Germinal center (tissue), 1 donor: ENCODE data around the gene STX3.
"Not testable (repeated sequence)": the region's sequence is repeated elsewhere in the genome, so short reads cannot be mapped to it uniquely, and the experiment has no call there.

Experiments used
- DNase-seq: peaks from one replicate; pipeline ENCODE4 v3.0.0; 2012; ENCODE audit warnings: mixed read lengths, low spot score

The STX3 gene

DNA sequence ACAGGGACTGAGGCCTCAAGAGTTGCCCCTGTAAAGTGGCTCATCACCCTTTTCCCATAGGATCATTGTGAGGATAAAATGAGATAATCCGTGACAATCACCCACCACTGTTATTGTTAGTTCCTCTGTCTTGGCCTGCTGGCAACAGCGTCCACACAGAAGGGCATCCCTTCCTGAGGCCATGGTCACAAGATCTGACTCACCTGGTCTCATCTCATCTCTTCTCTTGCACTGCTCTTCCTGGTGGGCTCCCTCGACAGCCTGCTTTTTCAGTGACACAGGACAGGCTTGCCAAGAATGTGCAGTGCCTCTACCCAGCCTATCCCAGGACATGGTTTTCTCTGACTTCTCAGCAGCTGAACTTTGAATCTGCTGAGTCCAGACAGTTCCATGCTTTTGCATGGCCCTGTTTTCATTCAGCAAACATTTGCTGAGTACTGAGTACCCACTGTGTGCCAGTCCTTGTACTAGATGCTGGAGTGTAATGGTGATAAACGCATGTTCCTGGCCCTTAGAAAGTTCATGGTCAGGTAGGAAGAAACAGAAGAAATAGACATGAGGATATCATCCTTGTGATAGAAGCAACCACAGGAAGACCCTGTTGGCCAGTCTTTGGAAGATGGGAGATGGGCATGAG is 3.3 kb downstream of the STX3 start:
- no peak for DNase-seq

DNA sequence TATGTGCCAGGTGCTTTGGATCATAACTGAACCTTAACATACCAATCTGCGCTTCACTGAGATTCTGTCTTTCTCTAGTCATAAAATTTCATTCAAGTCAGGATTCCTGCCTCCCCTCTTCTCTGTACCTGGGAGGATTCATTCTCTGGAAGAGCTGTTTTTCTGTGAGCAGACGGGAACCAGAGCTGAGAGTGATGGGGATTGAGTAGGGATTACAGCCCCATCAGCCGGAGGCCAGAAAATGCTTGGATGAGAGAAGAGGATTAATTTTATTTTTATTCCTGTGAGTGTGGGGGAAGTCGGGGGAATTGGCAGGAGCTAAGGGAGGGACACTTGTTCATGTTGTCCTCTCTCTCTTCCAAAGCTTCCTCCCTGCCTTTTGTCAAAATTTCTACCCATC is 4.7 kb downstream of the STX3 start:
- no peak for DNase-seq

DNA sequence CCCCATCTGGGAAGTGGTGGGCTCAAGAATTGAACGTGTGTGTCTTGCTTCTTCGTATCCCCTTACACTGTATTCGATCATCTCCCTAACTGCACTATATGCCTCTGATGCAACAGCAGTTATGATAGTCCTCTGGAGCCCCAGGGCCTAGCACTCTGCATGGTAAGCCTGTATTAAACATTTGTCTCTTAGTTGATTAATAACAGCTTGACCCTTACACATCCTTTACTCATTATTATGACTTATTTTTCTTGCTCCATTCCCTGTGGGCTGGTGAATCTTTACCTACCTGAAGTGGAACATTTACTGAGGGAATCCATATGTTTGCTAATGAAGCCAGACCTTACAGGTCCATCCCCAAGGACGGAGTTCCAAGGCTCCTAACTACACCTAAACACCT is 5.6 kb downstream of the STX3 start:
- DNase-seq = no peak

DNA sequence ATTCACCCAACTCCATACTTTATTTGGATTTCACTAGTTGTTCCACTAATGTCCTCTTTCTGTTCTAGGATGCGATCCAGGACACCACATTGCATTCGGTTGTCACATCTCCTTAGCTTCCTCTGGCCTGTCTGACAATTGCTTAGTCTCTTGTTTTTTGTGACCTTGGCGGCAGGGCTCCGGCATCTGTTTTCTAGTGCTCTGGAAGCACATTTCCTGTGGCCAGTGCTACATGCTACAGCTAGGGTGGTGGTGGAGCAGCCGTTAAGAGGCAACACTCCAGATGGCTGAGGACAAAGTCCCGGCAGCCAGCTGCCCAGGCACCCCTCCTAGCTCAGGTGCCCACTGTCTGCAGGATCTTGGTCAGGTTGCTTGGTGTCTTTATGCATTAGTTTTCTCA is 6.8 kb downstream of the STX3 start:
- DNase-seq = no peak

DNA sequence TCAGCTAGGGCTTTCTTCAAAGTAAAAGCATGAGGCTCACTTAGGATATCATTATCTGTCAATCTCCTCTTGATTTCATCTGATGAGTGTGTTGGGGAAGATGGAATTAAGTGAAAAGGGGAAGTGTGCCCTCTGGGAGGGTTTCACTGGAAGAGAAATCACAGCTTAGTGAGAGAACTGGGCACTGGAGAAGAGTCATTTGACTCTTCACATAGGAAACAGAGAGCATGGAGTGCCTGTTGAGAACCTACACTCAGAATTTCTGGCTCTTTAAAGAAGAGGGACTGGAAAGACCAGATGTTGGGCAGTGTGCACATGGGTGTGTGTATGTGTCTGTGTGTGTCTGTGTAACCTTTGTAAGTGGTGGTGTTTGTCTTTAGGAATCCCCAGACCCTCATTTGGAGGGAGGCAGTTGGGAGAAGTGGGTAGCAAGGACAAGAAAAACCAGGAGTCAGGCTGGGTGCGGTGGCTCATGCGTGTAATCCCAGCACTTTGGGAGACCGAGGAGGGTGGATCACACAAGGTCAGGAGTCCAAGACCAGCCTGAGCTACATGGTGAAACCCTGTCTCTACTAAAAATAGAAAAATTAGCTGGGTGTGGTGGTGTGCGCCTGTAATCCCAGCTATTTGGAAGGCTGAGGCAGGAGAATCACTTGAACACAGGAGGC is 10.0 kb downstream of the STX3 start:
- DNase-seq = no peak

DNA sequence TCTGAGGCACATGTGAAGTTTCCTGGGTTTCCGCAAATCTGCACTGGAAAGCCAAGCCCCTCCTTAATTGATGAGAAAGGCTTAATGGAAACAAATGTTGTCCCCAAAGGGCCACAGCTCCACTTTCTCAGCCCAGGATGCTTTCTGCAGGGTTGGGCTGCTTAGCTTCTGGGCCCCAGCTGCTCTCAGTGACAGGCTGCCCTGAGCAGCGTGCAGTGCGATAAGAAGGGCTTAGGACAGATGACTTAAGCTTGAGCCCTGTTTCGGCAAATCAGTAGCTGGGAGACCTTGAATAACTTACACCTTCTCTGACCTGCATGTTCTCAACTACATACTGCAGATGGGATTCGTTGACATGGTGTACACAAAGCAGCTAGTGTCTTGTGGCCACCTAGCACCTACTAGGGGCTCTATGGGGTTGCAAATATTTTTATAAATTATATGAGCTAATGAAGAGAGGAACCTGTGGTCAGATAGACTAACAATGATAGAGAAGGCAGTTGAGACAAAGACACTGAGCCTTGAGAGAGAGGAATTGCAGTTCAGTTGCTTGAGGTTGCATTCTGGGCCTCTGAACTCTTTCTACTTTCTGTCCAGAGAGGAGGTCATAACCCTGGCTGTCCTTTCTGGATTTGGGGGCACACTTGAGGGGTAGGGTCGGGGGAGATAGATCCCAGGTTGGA is 11.5 kb downstream of the STX3 start:
- DNase-seq = no peak

DNA sequence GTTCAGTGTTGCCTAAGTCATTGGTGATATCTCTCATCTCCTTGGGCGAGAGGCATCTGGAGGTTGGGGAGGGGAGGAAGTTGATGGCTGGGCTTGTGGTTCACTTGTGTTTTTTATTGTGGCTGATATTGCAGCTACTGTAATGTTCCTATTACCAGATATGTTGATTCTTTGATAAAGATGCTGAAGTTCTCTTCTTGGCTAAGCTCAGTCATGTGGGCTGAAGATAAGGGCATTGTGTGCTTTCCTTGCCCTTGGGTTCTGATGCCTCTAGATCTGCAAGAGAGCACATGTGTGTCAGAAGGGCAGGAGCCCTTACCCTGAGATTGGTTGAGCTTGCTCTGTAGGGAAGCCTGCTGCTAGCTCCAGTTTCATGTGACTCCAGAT is 12.0 kb downstream of the STX3 start:
- DNase-seq = no peak

DNA sequence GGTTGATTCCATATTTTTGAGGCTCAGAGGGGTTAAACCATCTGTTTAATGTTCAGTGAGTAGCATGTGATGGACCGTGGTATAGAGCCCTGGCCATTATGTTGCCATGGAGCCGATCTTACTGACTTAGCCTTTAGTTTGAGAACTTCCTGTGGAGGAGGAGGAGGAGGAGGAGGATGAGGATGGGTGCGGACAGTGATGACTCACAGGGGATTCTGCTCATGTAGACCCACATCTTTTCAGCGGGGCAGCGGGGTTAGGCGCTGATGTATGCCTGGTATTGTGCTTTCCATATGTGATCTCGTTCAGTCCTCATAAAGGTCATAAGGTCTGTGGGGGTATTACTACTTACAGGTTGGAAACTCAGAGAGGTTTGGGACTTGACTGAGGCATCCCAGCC is 13.9 kb downstream of the STX3 start:
- no peak for DNase-seq

DNA sequence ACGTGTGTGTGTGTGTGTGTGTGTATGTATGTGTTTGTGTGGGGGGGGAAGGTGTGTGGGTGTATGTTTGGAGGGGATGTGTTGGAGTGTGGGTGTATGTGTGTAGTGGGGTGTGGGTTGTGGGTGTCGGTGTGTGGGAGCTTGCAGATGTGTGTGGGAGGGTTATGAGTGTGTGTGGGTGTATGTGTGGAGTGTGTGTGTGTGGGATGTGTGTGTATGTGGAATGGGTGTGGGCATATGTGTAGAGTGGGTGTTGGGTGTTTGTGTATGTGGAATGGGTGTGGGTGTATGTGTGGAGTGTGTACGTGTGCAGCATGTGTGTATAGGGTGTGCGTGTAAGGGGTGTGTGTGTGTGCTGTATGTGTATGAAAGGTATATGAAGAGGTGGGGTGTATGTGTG is 14.7 kb downstream of the STX3 start:
- no peak for DNase-seq

DNA sequence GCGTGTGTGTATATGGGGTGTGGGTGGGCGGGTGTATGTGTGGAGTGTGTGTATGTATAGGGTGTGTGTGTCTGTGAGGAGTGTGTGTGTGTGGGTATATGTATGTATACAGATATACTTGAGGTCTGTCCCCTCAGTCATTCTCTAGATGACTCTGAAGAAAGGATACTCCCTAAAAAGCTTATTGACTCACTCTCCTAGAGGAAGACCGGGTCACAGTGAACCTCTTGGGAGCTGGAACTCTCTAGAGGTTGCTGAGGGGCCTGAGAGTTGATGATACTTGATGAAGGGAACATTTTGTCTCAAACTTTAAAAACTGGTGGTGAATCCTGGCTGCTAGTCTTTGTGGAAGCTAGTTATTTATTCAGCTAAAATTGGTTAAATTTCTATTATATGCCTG is 15.1 kb downstream of the STX3 start:
- no peak for DNase-seq

DNA sequence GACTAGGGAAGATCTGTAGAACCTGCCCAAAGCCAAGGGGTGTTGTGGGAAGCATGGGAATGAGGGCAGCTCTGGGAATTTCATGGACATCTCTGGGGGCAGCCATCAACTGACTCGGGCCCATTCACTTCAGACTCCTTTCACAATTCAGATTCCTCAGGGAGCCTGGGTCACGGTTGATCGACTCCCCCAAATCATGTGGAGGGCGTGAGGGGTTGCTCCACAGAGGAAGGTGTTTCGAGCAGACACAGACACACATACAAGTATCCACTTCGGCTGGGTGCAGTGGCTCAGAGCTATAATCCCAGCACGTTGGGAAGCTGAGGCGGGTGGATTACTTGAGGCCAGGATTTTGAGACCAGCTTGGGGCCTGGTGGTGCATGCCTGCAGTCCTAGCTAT is 15.7 kb downstream of the STX3 start:
- DNase-seq = no peak

DNA sequence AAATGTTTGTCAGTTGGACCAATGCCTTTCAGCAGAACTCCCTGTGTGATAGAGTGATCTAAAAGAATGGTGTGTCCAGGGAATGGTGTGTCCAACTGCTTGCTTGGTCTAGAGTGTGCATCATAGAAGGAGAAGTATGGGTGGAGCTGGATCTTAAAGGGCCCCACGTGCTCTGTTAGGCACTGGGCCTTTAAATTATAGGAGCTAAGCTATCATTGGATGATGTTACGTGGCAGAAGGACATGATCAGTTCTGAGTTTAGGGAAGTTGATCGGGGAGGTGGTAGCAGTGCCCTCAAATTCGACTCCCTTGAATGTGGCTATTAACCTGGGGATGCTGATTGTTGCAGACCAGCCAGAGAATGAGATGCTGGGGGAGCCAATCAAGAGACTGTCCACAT is 16.4 kb downstream of the STX3 start:
- DNase-seq = no peak

DNA sequence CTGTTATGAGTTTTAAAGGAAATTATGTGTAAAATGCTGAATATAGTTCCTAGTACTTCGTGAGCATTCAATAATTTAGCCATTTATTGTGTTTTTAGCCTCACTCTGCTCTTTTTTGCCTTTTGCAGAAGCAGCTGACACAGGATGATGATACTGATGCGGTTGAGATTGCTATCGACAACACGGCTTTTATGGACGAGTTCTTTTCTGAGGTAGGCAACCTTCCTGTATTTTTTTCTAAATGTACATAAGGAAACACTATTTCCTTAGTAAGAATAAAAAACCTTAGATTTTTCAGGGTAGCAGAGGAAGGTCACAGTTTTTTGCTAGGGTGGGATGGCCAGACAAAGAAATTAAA is 17.9 kb downstream of the STX3 start:
- DNase-seq = no peak

DNA sequence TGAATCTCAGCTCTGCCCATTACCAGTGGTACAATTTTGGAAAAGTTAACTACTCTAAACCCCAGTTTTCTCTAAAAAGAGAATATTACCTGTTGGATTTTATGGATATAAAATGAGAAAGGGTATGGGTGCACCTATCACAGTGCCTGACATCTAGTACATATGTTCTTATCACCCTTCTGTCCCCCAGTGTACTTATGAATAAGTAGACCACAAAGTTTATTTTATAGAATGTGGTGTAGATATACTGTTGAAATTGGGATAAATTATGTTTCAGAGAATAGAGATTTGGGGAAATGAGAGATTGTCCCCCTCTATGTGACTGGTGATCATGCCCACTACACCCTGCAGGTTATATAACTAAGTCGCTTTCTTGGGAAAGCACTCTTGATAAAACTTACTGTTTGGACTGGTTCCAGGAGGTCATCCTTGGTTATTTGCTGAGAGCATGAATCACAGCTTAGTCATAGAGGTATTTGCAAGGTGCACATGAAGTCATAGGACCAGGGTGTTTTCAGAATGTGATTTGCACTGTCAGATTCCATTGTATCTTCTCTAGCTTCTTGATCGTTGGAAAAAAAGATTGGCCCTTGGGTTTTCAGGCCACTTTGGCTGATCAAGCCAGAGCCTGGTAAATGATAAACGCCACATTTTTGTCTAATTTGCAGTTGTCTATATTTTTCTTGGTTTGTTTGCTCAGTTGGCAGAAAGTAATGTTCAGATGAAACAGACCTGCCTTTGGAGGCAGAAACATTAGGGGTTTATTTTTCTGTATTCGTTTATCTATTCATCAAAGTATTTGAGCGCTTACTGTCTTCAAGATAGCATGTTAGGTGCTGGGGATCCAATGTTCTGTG is 21.3 kb downstream of the STX3 start:
- no peak for DNase-seq

DNA sequence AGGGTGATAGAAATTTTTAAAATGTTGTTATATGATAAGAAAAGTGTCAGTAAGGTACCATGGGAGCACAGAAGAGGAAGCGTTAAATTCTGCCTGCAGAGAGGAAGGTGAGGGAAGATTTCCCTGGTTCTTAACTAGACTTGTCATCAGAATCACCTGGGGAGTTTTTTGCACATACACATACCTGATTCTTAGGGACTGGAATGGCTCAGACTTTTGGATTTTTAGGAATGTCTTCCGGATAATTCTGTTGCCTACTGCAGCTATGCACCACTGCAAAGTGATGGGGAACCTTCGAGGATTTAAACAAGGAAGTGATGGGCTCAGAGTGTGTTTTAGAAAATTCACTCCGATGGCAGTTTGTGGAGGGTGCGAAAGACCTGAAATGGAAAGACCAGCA is 21.9 kb downstream of the STX3 start:
- no peak for DNase-seq

DNA sequence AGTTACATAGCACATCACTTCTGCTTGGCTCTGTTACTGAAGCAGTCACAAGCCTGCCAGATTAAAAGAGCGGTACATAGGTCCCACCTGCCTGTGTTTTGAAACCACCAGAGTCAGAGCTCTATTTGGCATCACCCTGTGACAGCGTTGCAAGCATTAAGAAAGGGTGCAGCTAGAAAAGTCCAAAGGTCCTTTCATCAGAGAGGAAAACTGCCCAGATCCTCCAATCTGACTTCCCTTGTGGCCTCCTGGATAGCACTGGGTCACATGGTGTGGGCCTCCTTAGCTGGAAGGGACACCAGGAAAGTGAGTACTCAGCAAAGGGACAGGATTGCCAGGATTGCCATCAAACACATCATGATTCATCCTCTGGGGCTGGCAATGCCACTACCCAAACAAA is 22.9 kb downstream of the STX3 start:
- DNase-seq = no peak

DNA sequence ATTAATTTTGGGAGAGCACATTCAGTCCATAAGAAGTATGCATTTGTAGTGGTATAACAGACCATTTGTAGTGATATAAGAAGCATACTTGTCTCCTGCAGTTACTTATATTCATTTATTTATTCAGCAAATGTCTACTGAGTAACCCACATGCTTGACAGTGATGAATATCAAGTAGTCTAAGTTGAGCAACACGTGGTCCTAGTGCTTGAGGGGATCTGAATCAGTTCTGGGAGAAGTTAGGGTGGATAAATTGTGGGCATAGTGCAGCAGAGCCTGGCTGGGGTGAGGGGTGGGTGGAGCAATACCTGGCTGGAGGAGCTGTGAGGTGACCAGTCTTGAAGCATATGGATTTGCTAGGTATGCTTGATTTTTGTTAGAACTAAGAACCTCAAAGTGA is 24.3 kb downstream of the STX3 start:
- DNase-seq = no peak

DNA sequence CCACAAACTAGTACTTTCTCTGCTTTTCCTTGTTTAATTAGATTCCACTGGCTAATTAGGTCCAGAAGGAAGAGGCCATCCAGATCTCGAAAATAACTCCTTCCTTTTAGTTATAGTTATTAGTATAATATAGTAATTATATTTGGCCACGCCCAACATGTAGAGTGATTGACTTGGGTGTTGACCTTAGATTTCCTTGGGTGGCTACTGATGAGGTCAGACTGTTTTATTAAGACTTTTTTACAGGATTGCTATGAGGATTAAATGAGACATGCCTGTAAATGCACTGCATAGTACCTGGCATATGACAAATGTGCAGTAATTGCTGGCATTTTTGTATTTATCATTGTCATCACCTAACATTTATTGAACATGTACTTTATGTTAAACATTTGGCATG is 26.9 kb downstream of the STX3 start:
- DNase-seq = no peak

DNA sequence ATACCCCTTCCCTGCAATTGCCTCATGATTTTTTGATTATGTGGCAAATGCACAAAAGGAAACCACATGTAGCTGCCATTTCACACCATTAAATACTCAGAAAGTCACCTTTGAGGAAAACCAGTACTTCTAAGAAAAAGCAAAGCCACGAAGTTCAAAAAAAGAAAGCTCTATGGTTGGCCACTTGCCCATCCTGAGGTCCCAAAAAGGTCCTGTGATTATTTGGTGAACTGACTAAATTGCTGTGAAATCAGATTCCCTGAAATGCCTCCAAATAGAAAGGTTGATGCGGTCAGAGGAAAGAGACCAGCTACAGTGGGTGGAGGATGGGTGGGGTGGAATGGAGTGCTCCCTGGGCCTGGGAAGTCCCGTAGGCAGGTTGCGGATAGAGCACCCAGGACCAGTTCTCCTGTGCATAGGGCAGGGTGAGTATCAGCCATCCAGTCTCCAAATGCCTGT is 28.5 kb downstream of the STX3 start:
- no peak for DNase-seq

DNA sequence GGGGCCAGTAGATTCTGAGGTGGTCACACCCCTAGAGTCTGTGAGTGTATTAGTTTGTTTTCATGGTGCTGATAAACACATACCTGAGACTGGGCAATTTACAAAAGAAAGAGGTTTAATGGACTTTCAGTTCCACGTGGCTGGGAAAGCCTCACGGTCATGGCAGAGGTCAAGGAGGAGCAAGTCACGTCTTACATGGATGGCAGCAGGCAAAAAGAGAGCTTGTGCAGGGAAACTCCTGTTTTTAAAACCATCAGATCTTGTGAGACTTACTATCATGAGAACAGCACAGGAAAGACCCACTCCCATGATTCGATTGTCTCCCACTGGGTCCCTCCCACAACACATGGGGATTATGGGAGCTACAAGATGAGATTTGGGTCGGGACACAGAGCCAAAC is 29.3 kb downstream of the STX3 start:
- DNase-seq = not testable (repeated sequence)

DNA sequence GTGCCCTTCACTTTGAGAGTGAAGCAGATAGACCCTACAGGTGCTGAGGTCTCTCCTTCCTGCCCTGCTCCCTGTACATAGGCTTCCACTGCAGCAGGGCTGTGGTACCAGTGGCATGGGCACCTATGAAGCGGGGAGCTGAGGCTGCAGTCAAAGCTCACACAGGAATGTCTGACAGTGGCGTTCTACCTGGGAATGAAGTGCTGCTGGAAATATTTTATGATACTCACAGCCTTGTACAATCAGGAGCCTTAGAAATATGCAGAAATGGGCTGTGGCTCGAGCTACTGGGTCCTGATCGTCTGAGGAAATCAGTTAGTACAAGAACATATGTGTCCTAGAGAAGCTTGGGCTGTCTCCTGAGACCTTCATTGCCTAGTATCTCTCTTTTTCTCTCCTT is 30.6 kb downstream of the STX3 start:
- DNase-seq = no peak

DNA sequence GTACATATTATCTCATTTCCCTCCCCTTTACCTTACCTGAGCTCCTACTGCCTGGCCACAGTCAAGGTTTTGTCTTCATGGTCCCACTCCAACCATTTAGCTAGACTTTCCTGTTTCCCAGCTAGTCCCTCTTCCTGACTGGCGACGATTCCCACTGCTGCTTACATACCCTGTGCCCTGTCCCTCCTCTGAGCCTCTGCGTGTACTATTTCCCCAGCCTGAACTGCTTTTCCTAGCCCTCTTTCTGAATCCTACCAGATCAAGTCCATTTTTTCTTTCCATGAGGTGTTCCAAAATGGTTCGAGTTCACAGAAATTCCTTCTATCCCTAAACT is 32.0 kb downstream of the STX3 start:
- DNase-seq = no peak

DNA sequence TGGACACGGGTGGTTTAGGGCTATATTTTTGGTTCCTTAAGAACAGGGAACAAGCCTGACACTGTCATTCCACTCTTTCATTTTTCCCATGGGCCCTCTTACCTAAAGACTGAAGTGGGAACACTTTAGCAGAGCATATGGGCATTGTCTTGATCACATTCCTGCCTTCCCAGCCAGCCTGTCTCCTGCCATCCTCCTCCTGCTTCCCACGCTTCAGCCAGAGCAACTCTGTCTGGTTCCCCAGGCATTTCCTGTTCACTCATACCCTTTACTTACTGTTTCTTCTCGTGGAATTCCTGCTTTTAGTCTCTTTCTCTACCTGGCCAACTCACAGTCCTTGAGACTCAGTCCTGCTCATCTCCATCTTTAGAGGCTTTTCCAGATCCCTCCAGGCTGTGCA is 32.6 kb downstream of the STX3 start:
- DNase-seq = no peak
